ENCODE data around the gene IL18.
A peak's percentile ranks its signal among the peaks of the same experiment; 100 is the strongest.
"Not testable (repeated sequence)": the region's sequence is repeated elsewhere in the genome, so short reads cannot be mapped to it uniquely, and the experiment has no call there.

Gene IL18

GRCh38 chr11:112167145-112167544, 3.3 kb upstream of the IL18 start, which contains the start of gene TEX12:
Gene TEX12 (plus strand): TSS chr11:112167372. CDS start chr11:112169269, 1,897 bp downstream.
- DNase-seq = no peak

- DNase-seq = no peak
Measured at GRCh38 chr11:112166562-112166961, 2.7 kb upstream of the IL18 start.

GRCh38 chr11:112165049-112165448, 1.2 kb upstream of the IL18 start:
- DNase-seq = no peak

GRCh38 chr11:112162761-112163546, 940 bp downstream of the IL18 start:
- no peak for DNase-seq

GRCh38 chr11:112162200-112162599, 1.7 kb downstream of the IL18 start:
- not testable (repeated sequence) for DNase-seq

GRCh38 chr11:112161012-112161411, 2.9 kb downstream of the IL18 start:
- no peak for DNase-seq

GRCh38 chr11:112160091-112160848, 3.6 kb downstream of the IL18 start:
- DNase-seq = no peak

- DNase-seq = no peak
Measured at GRCh38 chr11:112159098-112160065, 4.5 kb downstream of the IL18 start.

GRCh38 chr11:112156956-112157766, 6.7 kb downstream of the IL18 start:
- no peak for DNase-seq

GRCh38 chr11:112156153-112156955, 7.5 kb downstream of the IL18 start:
- no peak for DNase-seq

- DNase-seq = no peak
Measured at GRCh38 chr11:112150517-112150916, 13.4 kb downstream of the IL18 start.

GRCh38 chr11:112143597-112143996, 20.3 kb downstream of the IL18 start:
- no peak for DNase-seq

GRCh38 chr11:112134473-112134872, 29.4 kb downstream of the IL18 start:
- no peak for DNase-seq

- no peak for DNase-seq
Measured at GRCh38 chr11:112132737-112133136, 31.2 kb downstream of the IL18 start.

- no peak for DNase-seq
Measured at GRCh38 chr11:112129656-112130055, 34.2 kb downstream of the IL18 start.

- peak; percentile 70 to 76 for DNase-seq
Measured at GRCh38 chr11:112128483-112129121, 35.3 kb downstream of the IL18 start.

GRCh38 chr11:112127056-112127455, 36.8 kb downstream of the IL18 start:
- no peak for DNase-seq

- DNase-seq = no peak
Measured at GRCh38 chr11:112123129-112123528, 40.8 kb downstream of the IL18 start.

GRCh38 chr11:112121981-112122615, 41.8 kb downstream of the IL18 start:
- DNase-seq = no peak

GRCh38 chr11:112118176-112118575, 45.7 kb downstream of the IL18 start:
- no peak for DNase-seq
